ENCODE results near the gene OAT. TPM values are rescaled to one million over a fixed set of nuclear protein-coding genes. Genes with fewer than 3 reads are reported as not detected.

OAT gene
- total RNA-seq, 4 donors from 2014 or later, result 139 to 205 (median 168) TPM

GRCh38 chr10:124403548-124403947, 15.2 kb downstream of the OAT start:
- H3K27me3 ChIP-seq, result no peaks in the 10 kb centered on the region
- H3K4me1 ChIP-seq, result peaks cover 0 to 9% (median 0%) of the 10 kb centered on the region in 3 donors
- ATAC-seq, result peak; percentile 46
- H3K4me3 ChIP-seq, result no peak overlapping the region
- no peaks in the 10 kb centered on the region for H3K9me3 ChIP-seq
- H3K27ac ChIP-seq, result no peak overlapping the region
- peak; percentile 44 to 60 (median 50) for TF ChIP-seq CTCF (IDR thresholded peaks at IDR 0.05)
- TF ChIP-seq EP300 (IDR thresholded peaks at IDR 0.05), result no peak
- 0 to 47% methylated on average over 1 to 8 of the region's 8 CpGs for WGBS, 2 donors (ENCODE audit: low coverage in 1 of 2)
- H3K36me3 ChIP-seq, result peaks cover 0 to 93% of the 10 kb centered on the region in 2 donors

- WGBS, 2 donors (ENCODE audit: low coverage in 1 of 2), result 54 to 75% methylated on average over 2 of the region's 2 CpGs
- no peak overlapping the region for H3K27ac ChIP-seq
- H3K4me3 ChIP-seq, result no peak overlapping the region
- peaks cover 0 to 100% of the 10 kb centered on the region in 2 donors for H3K36me3 ChIP-seq
- peaks cover 0 to 9% (median 0%) of the 10 kb centered on the region in 3 donors for H3K4me1 ChIP-seq
- no peaks in the 10 kb centered on the region for H3K9me3 ChIP-seq
- ATAC-seq, result no peak
- TF ChIP-seq POLR2AphosphoS5 (IDR thresholded peaks at IDR 0.05) (no peak), EP300 (IDR thresholded peaks at IDR 0.05) (no peak), POLR2A (IDR thresholded peaks at IDR 0.05) (no peak), CTCF (IDR thresholded peaks at IDR 0.05) (no peak)
- no peaks in the 10 kb centered on the region for H3K27me3 ChIP-seq
Observed at GRCh38 chr10:124402273-124402672, 16.4 kb downstream of the OAT start.

- Histone ChIP-seq H3K4me1 (peaks cover 0 to 9% (median 0%) of the 10 kb centered on the region in 3 donors), H3K27ac (no peak overlapping the region), H3K27me3 (no peaks in the 10 kb centered on the region), H3K4me3 (no peak overlapping the region), H3K36me3 (peaks cover 0 to 99% of the 10 kb centered on the region in 2 donors), H3K9me3 (no peaks in the 10 kb centered on the region)
- TF ChIP-seq POLR2AphosphoS5 (IDR thresholded peaks at IDR 0.05) (no peak), CTCF (IDR thresholded peaks at IDR 0.05) (no peak), EP300 (IDR thresholded peaks at IDR 0.05) (no peak), POLR2A (IDR thresholded peaks at IDR 0.05) (no peak)
- ATAC-seq, result no peak
- 84 to 95% methylated on average over 3 to 5 of the region's 5 CpGs for WGBS, 2 donors (ENCODE audit: low coverage in 1 of 2)
Observed at GRCh38 chr10:124401633-124402032, 17.1 kb downstream of the OAT start.

- Histone ChIP-seq H3K36me3 (peaks cover 0 to 37% of the 10 kb centered on the region in 2 donors), H3K27ac (no peak overlapping the region), H3K4me1 (peaks cover 0 to 2% (median under 1%) of the 10 kb centered on the region in 3 donors), H3K27me3 (no peaks in the 10 kb centered on the region), H3K4me3 (no peak overlapping the region), H3K9me3 (no peaks in the 10 kb centered on the region)
- TF ChIP-seq POLR2AphosphoS5 (IDR thresholded peaks at IDR 0.05) (no peak), CTCF (IDR thresholded peaks at IDR 0.05) (no peak), POLR2A (IDR thresholded peaks at IDR 0.05) (no peak), EP300 (IDR thresholded peaks at IDR 0.05) (no peak)
- no peak for ATAC-seq
- 100% methylated on average over 1 of the region's 1 CpG; no CpG with 5 or more reads in 1 of the 2 donors for WGBS, 2 donors (ENCODE audit: low coverage in 1 of 2)
Observed at GRCh38 chr10:124394583-124394982, 24.1 kb downstream of the OAT start.

GRCh38 chr10:124392626-124393342, 25.9 kb downstream of the OAT start:
- no peak overlapping the region for H3K4me3 ChIP-seq
- peaks cover 0 to 19% of the 10 kb centered on the region in 2 donors for H3K36me3 ChIP-seq
- H3K27ac ChIP-seq, result no peak overlapping the region
- no peaks in the 10 kb centered on the region for H3K27me3 ChIP-seq
- H3K9me3 ChIP-seq, result no peaks in the 10 kb centered on the region
- no CpG with 5 or more reads among the region's 11 CpGs for WGBS, 2 donors (ENCODE audit: low coverage in 1 of 2)
- ATAC-seq, result no peak
- H3K4me1 ChIP-seq, result peaks cover 0 to 15% (median 7%) of the 10 kb centered on the region in 3 donors
- no peak for TF ChIP-seq POLR2AphosphoS5 (IDR thresholded peaks at IDR 0.05)
- no peak for TF ChIP-seq EP300 (IDR thresholded peaks at IDR 0.05)
- TF ChIP-seq CTCF (IDR thresholded peaks at IDR 0.05), result no peak
- no peak for TF ChIP-seq POLR2A (IDR thresholded peaks at IDR 0.05)

All from gastroesophageal sphincter (tissue), 4 donors.